HEK293 (cell line): Measurements from ENCODE around the gene CIRBP.

Experiments used
- BCL11A ChIP-seq: fragments of 450-650 bp; formaldehyde crosslinking; IDR thresholded peaks from 2 replicates; pipeline ENCODE4 v1.5.1; 2016; ENCODE audit warnings: low read depth, missing biosample characterization, missing genetic modification characterization
- CTCF ChIP-seq: fragments of 450-650 bp; formaldehyde crosslinking; IDR thresholded peaks from 2 replicates; pipeline ENCODE4 v1.5.1; 2016; ENCODE audit warnings: missing biosample characterization, missing genetic modification characterization
- ZNF157 ChIP-seq: fragments of 450-650 bp; formaldehyde crosslinking; IDR thresholded peaks from 2 replicates; pipeline ENCODE4 v1.5.1; 2016; ENCODE audit warnings: missing biosample characterization, missing genetic modification characterization

DNA sequence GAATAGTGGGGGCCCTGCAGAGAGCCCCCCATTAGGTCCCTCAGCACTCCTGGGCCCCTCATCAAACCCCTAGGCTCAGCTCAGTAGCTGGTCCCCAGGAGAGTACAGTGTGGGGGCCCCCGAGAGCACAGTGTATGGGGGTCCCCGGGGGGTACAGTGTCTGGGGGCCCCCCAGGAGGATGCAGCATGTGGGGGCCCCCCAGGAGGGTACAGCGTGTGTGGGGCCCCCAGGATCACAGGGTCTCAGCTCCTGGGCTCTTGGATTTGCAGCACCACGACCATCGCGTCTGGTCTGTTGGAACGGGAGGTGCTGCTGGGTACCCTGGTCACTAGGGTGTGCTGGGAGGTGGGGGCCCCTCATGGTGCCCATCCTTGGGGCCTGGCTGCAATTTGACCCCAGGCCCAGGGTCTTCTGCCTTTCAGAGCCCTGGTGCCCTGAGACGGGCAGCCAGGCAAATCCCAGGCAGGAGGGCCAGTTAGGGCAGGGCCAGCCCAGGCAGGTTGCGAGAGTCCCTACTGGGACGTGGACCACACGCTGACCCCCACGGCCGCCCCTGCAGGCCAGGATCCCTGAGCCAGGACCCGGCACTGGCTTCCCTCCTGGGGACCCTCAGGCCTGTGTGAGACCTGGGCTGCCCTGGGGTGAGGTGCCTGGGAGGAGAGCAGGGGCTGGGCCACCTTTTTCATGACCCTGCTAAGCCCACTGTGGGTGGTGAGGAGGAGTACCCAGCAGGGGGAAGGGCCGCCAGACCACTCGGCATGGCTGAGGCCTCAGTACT, 44.9 kb upstream of the CIRBP start:
- TF ChIP-seq CTCF (no peak), ZNF157 (tag by site-specific recombination) (no peak), BCL11A (tag by site-specific recombination) (no peak)
